Measurements from ENCODE around the gene GNMT. TPM values are rescaled to one million over a fixed set of nuclear protein-coding genes. Genes with fewer than 3 reads are reported as not detected.
A peak's percentile ranks its signal among the peaks of the same experiment; 100 is the strongest.

The GNMT gene
- polyA plus RNA-seq, 1 of the 3 experiments (the other 2 are of a cell fraction): 2.0 TPM

DNA sequence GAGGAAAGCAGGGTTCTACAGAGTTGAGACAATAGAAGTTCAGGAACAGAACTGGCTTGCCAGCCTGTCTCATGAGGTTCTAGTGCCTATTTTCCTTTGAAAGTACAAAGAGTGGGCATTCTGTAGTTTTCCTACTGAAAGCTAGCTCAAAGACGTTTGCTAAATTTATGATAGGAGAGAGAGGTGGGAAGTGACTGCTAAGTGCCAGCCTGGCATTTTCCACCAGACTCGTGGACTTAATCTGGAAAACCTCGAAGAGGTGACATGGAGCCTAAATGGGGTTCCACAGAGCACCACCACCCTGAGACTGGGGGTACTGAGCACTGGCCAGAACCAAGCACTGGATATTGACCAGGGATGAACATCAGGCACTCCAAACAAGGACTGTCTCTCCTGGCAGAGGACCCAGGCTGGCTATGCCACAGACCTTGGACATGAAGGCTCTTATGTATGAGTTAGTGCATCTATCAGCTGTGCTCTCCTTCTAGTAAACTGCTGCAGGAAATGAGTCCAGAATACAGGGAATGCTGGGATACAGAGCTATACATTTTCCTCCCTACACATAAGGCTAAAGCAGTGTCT is 11.3 kb downstream of the GNMT start:
- no peak overlapping the region for H3K9ac ChIP-seq
- H3K9me2 ChIP-seq: no peaks in the 10 kb centered on the region
- H3K27me3 ChIP-seq (ENCODE audit: insufficient read depth): no peaks in the 10 kb centered on the region
- ChIA-PET CTCF (interaction anchor here (1.4 kb wide), 1 partner anchor 8 kb away, joined by 4 read pairs; no protein-coding TSS in a partner anchor), POLR2A (no interaction called here)
- H2AFZ ChIP-seq (ENCODE audit: low read depth): no peak overlapping the region
- 86% methylated on average over 3 of the region's 3 CpGs for WGBS (ENCODE audit: low lambda C conversion rate)
- no peak overlapping the region for H3K4me3 ChIP-seq (ENCODE audit: low read depth in 2 of 2, low read length in 1 of 2)
- H3K27ac ChIP-seq (ENCODE audit: low read depth in 2 of 2, low read length in 1 of 2): peak overlapping the region in 1 of 2 experiments; percentile 44; a peak in 2 of 4 replicates
- H4K20me1 ChIP-seq (ENCODE audit: insufficient read depth): no peaks in the 10 kb centered on the region
- H3K79me2 ChIP-seq (ENCODE audit: insufficient read depth): peaks cover 19% of the 10 kb centered on the region
- no peak overlapping the region for H3K4me2 ChIP-seq
- H3F3A ChIP-seq (replicated peaks; ENCODE audit: insufficient read depth): peaks cover 10% of the 10 kb centered on the region
- DNase-seq: no peak
- no peak for TF ChIP-seq YY1 (IDR thresholded peaks at IDR 0.05; ENCODE audit: low read depth)
- no peak for TF ChIP-seq GABPA (IDR thresholded peaks at IDR 0.05; ENCODE audit: low read depth)
- no peak for TF ChIP-seq NFIC (IDR thresholded peaks at IDR 0.05; ENCODE audit: borderline replicate concordance)
- TF ChIP-seq RXRA (IDR thresholded peaks at IDR 0.05; ENCODE audit: borderline replicate concordance, low read depth): no peak
- H3K36me3 ChIP-seq (replicated peaks in 1 of 2; ENCODE audit: control insufficient read depth in 1 of 2, insufficient read depth in 2 of 2, low read length in 1 of 2): peaks cover 5 to 16% of the 10 kb centered on the region in 2 experiments
- H3K9me3 ChIP-seq: no peaks in the 10 kb centered on the region
- H3K4me1 ChIP-seq (ENCODE audit: control insufficient read depth in 1 of 2, insufficient read depth in 2 of 2, low read depth in 1 of 2, low read length in 1 of 2): peaks cover 0 to 9% of the 10 kb centered on the region in 2 experiments; a peak in 3 of 4 replicates

- H3K4me1 ChIP-seq (ENCODE audit: control insufficient read depth in 1 of 2, insufficient read depth in 2 of 2, low read depth in 1 of 2, low read length in 1 of 2): peaks cover 4 to 9% of the 10 kb centered on the region in 2 experiments; a peak in 3 of 4 replicates
- CTCF ChIA-PET: interaction anchor here (1.9 kb wide), 1 partner anchor 11 kb away, joined by 6 read pairs; no protein-coding TSS in a partner anchor
- no peak overlapping the region for H3K27ac ChIP-seq (ENCODE audit: low read depth in 2 of 2, low read length in 1 of 2)
- H4K20me1 ChIP-seq (ENCODE audit: insufficient read depth): no peaks in the 10 kb centered on the region
- no peak overlapping the region for H3K4me2 ChIP-seq
- peaks cover 39% of the 10 kb centered on the region for H3K79me2 ChIP-seq (ENCODE audit: insufficient read depth)
- no peaks in the 10 kb centered on the region for H3K9me3 ChIP-seq
- TF ChIP-seq GATA2 (CRISPR knock-in tag; IDR thresholded peaks at IDR 0.05): no peak
- POLR2A ChIA-PET: interaction anchor here (1.3 kb wide), 1 partner anchor 14 kb away, joined by 3 read pairs; the partner anchor contains the start of gene GNMT
- H3K9ac ChIP-seq: no peak overlapping the region
- H3K36me3 ChIP-seq (replicated peaks in 1 of 2; ENCODE audit: control insufficient read depth in 1 of 2, insufficient read depth in 2 of 2, low read length in 1 of 2): peaks cover 5 to 8% of the 10 kb centered on the region in 2 experiments
- no peak overlapping the region for H2AFZ ChIP-seq (ENCODE audit: low read depth)
- H3K4me3 ChIP-seq (ENCODE audit: low read depth in 2 of 2, low read length in 1 of 2): no peak overlapping the region
- WGBS (ENCODE audit: low lambda C conversion rate): 97% methylated on average over 3 of the region's 3 CpGs
- H3K27me3 ChIP-seq (ENCODE audit: insufficient read depth): no peaks in the 10 kb centered on the region
- peaks cover 14% of the 10 kb centered on the region for H3F3A ChIP-seq (replicated peaks; ENCODE audit: insufficient read depth)
- DNase-seq: no peak
- H3K9me2 ChIP-seq: no peaks in the 10 kb centered on the region
Observed at GRCh38 chr6:42973926-42974325, 13.4 kb downstream of the GNMT start.

DNA sequence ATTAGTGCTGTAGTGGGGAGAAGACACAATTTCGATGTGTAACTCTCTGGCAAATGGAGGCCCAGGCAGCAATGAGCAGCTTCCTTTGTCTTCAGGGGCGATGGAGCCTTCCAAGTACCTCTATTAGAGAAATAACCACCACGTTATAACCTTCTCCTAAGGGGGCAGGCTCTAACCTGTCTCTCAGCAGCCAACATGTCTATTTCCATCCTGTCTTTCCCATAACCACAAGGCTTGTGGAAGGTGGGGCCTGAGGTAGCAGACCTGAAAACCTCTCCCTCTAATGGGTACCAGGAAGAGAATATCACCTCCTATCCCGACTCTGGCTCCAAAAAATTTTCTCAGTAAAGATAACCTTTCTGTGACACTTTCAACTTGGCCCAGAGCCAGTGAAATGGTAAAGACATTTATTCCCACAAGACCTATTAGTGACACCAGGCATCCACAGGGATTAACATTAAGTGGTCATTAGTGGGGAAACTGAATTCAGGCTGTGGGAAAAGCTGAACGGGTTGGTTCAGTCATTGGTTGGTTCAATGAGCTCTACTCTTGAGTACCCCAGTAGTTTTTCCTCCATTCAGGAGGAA is 14.5 kb downstream of the GNMT start:
- POLR2A ChIA-PET: interaction anchor here (0.6 to 2.0 kb wide), 4 partner anchors 9 to 399 kb away, joined by 3 to 6 read pairs (median 4); partner anchors contain the start of genes GNMT and PPP2R5D
- CTCF ChIA-PET: interaction anchor here (1.9 kb wide), 1 partner anchor 12 kb away, joined by 6 read pairs; no protein-coding TSS in a partner anchor

More for the DNA sequence above, 14.5 kb downstream of the GNMT start:
- Histone ChIP-seq H3K27ac (ENCODE audit: low read depth in 2 of 2, low read length in 1 of 2) (no peak overlapping the region), H3K36me3 (replicated peaks in 1 of 2; ENCODE audit: control insufficient read depth in 1 of 2, insufficient read depth in 2 of 2, low read length in 1 of 2) (peaks cover 0 to 5% of the 10 kb centered on the region in 2 experiments), H3K4me2 (no peak overlapping the region), H3K4me1 (ENCODE audit: control insufficient read depth in 1 of 2, insufficient read depth in 2 of 2, low read depth in 1 of 2, low read length in 1 of 2) (peaks cover 9 to 10% of the 10 kb centered on the region in 2 experiments; a peak in 3 of 4 replicates), H3K79me2 (ENCODE audit: insufficient read depth) (peaks cover 39% of the 10 kb centered on the region), H3K4me3 (ENCODE audit: low read depth in 2 of 2, low read length in 1 of 2) (no peak overlapping the region), H3K9me2 (no peaks in the 10 kb centered on the region), H3F3A (replicated peaks; ENCODE audit: insufficient read depth) (peaks cover 19% of the 10 kb centered on the region), H3K9me3 (no peaks in the 10 kb centered on the region), H4K20me1 (ENCODE audit: insufficient read depth) (no peaks in the 10 kb centered on the region), H3K9ac (no peak overlapping the region), H2AFZ (ENCODE audit: low read depth) (no peak overlapping the region), H3K27me3 (ENCODE audit: insufficient read depth) (no peaks in the 10 kb centered on the region)
- DNase-seq: no peak
- TF ChIP-seq FOXJ3 (CRISPR knock-in tag; IDR thresholded peaks at IDR 0.05) (no peak), MEF2A (IDR thresholded peaks at IDR 0.05; ENCODE audit: borderline replicate concordance, low read depth) (no peak), CHD2 (IDR thresholded peaks at IDR 0.05; ENCODE audit: low read length, partially characterized antibody) (no peak), RFX5 (IDR thresholded peaks at IDR 0.05; ENCODE audit: low read length) (no peak), NFIC (IDR thresholded peaks at IDR 0.05; ENCODE audit: borderline replicate concordance) (no peak), EZH2phosphoT487 (IDR thresholded peaks at IDR 0.05; ENCODE audit: borderline replicate concordance, low read depth) (no peak), TCF12 (IDR thresholded peaks at IDR 0.05) (no peak), SMC3 (IDR thresholded peaks at IDR 0.05; ENCODE audit: low read depth, low read length) (no peak), TAF1 (IDR thresholded peaks at IDR 0.05; ENCODE audit: borderline replicate concordance, low read depth, low read length) (no peak), REST (IDR thresholded peaks at IDR 0.05; ENCODE audit: low read depth, low read length) (no peak), SIN3A (IDR thresholded peaks at IDR 0.05; ENCODE audit: borderline replicate concordance, low read depth, low read length) (no peak)
- TF ChIP-seq, protein P1, sequence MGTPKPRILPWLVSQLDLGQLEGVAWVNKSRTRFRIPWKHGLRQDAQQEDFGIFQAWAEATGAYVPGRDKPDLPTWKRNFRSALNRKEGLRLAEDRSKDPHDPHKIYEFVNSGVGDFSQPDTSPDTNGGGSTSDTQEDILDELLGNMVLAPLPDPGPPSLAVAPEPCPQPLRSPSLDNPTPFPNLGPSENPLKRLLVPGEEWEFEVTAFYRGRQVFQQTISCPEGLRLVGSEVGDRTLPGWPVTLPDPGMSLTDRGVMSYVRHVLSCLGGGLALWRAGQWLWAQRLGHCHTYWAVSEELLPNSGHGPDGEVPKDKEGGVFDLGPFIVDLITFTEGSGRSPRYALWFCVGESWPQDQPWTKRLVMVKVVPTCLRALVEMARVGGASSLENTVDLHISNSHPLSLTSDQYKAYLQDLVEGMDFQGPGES (IDR thresholded peaks at IDR 0.05; ENCODE audit: low read depth, low read length): no peak
- 96% methylated on average over 5 of the region's 5 CpGs for whole genome bisulfite sequencing (ENCODE audit: low lambda C conversion rate)

Measured in SK-N-SH (cell line).